Activated naive CD8-positive, alpha-beta T cell treated with anti-CD3 and anti-CD28 coated beads, Interleukin-2, amount 50 U/mL, for 16 hours (primary cell): Measurements from ENCODE around the gene RAPGEF1.

Source experiments
- DNase-seq: peaks from one replicate; pipeline ENCODE4 v3.0.0-alpha.2; 2020; ENCODE audit warnings: low read depth, low spot score

The RAPGEF1 gene

DNA sequence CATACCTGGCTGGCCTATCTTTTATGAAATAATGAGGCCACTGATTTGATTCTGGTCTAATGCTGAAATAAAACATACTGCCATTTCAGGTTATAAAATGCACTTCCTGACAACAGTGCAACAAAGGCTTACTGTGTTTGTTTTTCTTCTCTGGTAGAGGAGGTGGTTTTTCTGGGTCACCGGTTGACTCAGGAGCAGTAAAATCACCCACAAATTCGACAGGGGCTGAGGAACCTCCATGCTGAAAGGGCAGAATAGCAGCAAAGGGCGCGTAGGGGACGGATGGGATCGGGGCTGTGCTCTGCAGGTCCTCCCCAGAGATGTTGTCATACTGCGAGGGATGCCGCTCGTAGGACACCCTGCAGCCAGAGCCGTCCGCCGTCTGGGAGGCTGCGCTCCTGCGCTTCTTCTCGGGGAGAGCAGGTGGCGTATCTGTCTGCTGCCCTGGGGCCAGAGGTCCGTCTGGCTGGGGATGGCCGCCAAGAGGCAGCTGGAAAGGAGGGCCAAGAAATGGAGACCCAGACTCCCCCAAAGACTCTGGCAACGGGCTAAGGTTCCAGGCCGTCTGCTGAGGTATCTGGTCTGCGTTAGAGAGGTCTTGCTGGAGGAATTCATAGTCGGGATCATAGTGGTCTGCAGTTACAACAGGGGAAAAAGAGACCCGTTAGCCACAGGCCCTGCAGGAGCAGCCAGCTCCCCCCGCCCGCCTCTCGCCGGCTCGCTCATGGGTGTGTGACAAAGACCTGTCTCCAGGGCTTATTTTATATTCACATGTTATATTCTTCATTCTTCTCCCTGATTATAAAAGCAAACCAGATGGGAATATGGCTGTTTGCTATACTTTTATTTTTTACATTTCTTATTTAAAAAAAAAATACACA, 113.8 kb downstream of the RAPGEF1 start:
- no peak for DNase-seq

DNA sequence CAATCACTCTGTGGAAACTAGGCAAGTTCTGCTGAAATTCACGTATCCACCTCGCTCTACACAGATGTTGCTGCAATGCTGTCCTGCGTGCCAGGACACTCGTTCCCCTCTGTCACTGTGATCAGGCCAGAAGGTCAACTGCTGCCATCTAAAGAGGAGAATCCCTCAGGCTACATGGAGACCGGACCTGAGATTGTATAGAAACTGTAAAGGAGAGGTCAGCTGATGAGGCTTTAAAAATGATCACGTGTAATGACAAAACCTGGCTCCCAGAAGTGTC, 114.4 kb downstream of the RAPGEF1 start:
- no peak for DNase-seq

- DNase-seq, result no peak
Measured at GRCh38 chr9:131624636-131625507, 115.0 kb downstream of the RAPGEF1 start.

GRCh38 chr9:131623655-131624330, 116.1 kb downstream of the RAPGEF1 start:
- DNase-seq, result no peak

DNA sequence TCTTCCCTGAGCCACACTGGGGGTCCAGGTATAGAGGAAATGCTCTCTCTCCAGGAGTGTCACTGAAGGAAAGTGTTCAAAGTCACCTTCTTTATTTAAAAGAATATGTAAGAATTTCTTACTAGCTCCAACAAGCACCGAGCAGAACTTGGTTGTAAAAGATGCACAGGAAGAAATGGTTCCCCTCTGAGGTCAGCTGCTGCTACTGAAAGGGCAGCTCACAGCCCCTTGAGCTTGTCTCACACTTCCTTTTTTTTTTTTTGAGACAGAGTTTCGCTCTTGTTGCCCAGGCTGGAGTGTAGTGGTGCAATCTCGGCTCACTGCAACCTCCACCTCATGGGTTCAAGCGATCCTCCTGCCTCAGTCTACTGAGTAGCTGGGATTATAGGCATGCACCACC, 117.4 kb downstream of the RAPGEF1 start:
- DNase-seq, result no peak

- no peak for DNase-seq
Measured at GRCh38 chr9:131621551-131622358, 118.1 kb downstream of the RAPGEF1 start.

DNA sequence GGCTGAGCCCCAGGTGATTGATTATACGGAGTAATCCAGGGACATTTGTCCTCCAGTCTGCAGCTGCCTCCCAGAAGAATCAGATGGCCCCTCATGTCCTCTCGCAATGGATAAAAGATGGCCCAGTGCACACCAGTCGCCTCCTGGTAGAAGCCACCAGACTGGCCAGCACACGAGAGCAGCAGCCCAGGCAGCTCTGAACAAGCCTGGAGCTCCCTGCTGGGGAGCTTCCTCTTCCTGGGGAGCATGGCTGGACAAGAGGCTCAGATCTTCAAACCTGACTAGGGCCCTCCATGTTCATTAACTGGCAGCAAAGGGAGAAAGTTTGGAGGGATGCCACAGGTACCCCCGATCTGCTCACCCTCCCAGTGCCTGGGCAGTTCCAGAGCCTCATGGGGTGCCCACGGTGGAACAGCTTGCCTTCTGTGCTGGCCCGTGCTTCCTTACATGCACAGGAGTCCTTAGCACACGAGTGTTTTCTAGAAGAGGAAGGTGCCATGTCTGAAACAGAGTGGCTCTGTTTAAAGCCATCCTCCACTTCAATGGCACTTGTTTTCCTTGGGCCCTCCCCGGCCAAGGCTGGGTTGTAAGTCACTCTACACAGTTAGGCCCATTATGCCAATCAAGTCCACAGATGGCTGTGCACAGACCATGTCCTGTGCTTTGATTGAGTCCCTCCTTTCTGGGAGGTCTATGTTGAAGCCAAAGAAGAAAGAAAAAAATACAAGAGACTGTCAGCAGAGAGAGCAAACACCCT, 118.9 kb downstream of the RAPGEF1 start:
- DNase-seq, result no peak

DNA sequence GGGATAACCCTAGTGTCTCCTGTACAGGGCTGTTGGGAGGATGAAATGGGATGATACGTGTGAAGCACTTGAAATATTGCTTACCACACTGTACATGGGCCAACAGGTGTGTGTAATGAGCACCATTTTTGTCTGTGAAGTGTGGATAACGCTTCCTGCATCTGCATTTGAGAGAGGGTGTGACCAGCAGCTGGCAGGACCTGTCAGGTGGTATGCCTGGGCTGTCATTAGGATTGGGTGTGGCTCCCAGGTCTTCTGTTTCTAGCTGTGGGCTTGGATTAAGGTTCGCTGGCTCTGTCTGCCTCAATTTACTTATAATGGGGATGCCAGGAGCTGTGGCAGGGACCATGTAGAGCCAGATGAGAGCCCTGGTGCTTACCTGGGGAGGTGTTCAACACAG, 120.2 kb downstream of the RAPGEF1 start:
- no peak for DNase-seq

DNA sequence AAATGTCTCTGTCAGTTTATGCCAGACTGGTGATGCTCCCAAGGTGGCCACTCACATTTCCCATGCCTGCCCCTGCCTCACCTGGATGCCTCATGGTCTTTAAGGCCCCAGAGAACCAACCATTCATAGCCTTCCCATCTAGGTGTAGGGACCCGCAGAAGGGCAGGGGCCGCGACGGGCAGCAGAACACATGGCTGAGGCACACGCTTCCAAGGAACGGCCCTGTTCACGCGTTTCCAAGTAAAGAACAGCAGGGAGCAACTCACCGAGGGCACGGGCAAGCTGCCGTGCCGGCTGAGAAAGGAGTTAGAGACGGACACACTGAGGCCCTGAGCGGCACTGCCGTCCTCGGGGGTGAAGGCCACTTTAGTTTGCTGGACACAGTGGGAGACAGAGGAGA, 121.1 kb downstream of the RAPGEF1 start:
- no peak for DNase-seq

GRCh38 chr9:131618071-131618479, 121.8 kb downstream of the RAPGEF1 start:
- no peak for DNase-seq

GRCh38 chr9:131617611-131618010, 122.3 kb downstream of the RAPGEF1 start:
- DNase-seq, result no peak

- no peak for DNase-seq
Measured at GRCh38 chr9:131616983-131617604, 122.8 kb downstream of the RAPGEF1 start.

DNA sequence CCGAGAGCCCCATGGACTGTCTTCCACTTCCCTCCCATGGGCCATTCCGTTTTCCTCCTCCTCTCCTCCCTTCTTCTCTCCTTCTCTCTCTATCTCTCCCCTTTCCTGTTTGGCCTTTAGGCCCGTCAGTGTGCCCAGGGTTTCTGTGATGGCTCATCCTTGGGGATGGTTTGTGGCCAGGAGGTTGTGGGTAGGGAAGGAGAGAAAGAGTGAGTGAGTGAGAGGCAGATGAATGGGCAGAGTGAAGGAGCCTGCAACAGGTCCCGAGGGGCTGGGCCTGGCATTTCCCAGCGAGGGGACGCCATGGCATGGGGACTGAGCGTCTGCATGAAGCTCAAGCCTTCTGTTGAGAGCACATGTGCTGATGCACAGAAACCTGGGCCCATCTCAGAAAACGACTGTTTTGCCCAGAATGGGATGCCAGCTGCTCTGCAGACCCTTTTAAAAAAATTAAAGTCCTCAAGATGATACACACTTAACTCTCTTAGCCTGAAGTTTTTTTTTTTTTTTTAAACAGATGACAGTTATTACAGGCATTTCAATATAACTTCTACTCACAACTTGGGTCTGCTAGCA, 125.4 kb downstream of the RAPGEF1 start:
- DNase-seq, result no peak

DNA sequence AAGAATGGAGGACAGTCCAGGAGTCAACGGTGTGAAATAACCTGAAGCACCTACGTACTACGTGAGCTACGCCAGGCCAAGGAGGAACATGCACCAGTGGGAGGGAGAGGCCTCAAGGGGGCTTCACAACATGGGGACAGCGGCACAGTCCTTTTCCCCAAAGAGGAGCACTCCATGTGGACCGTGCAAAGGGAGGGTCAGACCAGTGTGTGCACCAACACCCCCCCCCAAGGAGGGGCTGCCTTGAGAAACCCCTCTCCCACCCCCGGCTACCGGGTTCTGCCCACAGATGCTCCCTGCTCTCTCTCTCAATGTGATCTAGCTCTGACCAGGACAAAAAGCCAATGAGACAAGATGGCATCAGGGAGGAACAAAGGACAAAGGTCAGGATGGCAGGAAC, 126.0 kb downstream of the RAPGEF1 start:
- no peak for DNase-seq

GRCh38 chr9:131612851-131613250, 127.0 kb downstream of the RAPGEF1 start:
- DNase-seq, result no peak

- DNase-seq, result no peak
Measured at GRCh38 chr9:131611586-131612315, 128.1 kb downstream of the RAPGEF1 start.

GRCh38 chr9:131610231-131610761, 129.6 kb downstream of the RAPGEF1 start:
- DNase-seq, result no peak

DNA sequence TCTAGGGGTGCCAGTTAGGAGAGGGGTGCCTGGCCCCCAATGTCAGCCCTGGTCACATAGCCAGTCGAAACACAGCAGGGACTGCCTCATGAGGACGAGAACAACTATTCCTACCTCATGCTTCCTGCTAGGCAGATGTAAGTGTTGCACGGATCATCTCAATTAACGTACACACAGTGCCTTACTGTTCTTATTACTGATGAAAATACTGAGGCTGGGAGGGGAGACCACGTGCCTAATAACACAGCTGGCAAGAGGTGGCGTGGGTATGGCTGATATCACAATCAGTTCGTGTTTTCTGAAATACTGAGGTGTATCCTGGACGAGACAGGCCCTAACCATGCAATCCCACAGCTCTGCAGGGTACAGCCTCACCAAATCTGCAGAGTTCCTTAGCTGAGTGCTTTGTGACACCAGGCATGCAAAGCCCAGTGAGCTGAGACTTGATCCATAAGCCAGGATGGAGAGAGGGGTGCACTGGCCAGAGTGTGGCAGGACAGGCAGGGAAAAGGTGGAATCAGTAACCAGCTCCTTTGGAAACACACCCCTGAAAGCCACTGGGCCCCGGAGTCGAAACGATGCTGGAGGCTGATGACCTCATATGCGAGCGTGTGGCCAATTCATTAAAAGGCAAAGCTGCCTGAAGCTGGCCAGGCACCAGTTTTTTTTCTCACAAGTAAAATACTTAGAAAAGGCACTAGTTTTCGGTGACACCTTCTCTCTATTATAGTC, 130.6 kb downstream of the RAPGEF1 start:
- DNase-seq, result no peak
